H1 (cell line): ENCODE data around the gene SERPINE3. TPM values are rescaled to one million over a fixed set of nuclear protein-coding genes. Genes with fewer than 3 reads are reported as not detected.

Experiments
- SIN3A ChIP-seq, 2 experiments: IDR thresholded peaks in 1 of 2; conservative IDR thresholded peaks in 1 of 2; 2 replicates each; pipeline ENCODE4 v1.6.1; 2011 to 2012; ENCODE audit warnings: low read length in 2 of 2, improper control_type of control experiment in 1 of 2, low read depth in 1 of 2, mild to moderate bottlenecking in 1 of 2
- polyA plus RNA-seq, 7 experiments: library from polyadenylated mRNA; depleted of rRNA in 3 of 7; stranded (reverse) in 5 of 7; unstranded in 2 of 7; fragments of >200 nt in 5 of 7; fragments of 200-250 nt in 2 of 7; gene quantifications; 1 replicate in 5 of 7; 2 replicates in 1 of 7; 4 replicates in 1 of 7; pipeline versions ENCODE4 v1.2.1 to v1.2.3, GENCODE V29; 2011 to 2013; ENCODE audit warnings: missing spikeins in 2 of 7, mixed read lengths in 2 of 7
- total RNA-seq: library from RNA; stranded (reverse); fragmentation: NEBNext Ultra II Directional; extraction: Animal tissue kit (Norgen Biotek cat#: 25700); gene quantifications from 2 replicates; pipeline ENCODE4 v1.2.1, GENCODE V29; 2021

SERPINE3 gene
- total and polyA plus RNA-seq, 2 of the 8 experiments (the other 6 are each of a cell fraction or from before 2014, with no cell fraction given) = 0.34 to 1.0 TPM

DNA sequence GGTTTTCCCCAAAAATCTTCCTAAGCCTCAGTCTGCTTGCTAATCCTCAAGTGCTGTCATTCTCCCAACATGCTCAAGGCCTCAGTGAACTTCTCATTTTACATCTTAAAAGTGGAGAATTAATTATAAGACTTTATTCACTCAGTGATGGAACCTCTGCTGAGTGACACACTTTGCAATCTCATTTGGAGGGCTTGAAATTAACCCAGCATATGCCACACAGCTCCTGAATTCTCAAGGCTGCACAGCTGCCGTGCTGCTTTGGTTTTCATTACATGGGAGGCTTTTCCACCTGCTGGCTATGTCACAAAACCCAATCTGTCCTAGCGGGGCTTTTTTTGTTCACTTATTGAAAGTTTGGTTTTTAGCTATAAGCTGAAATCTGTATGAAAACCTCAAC lies 28.3 kb upstream of the SERPINE3 start (continued):
- TF ChIP-seq SIN3A (conservative IDR thresholded peaks at IDR 0.05 in 1 of 2, IDR thresholded peaks at IDR 0.05 in 1 of 2; ENCODE audit: low read depth in 1 of 2, low read length in 2 of 2) = no peak
- TF ChIP-seq, all 59 proteins: peak for 0
